A673 (cell line): ENCODE data around the gene BUD23. TPM values are rescaled to one million over a fixed set of nuclear protein-coding genes. Genes with fewer than 3 reads are reported as not detected.
"Not testable (repeated sequence)": the region's sequence is repeated elsewhere in the genome, so short reads cannot be mapped to it uniquely, and the experiment has no call there.

Experiments
- BruUV-seq: library from RNA; stranded (reverse); fragments of 400-500 nt; replicated peaks from 2 replicates; lab custom pipeline; 2021; lab: Mats Ljungman, UMichigan
- CTCF ChIA-PET: fragments of 300-600 bp; sonication (Branson Sonifier 250); formaldehyde crosslinking; loops from one replicate; lab custom pipeline; 2022; ENCODE audit warnings: antibody characterized with exemption; lab: Charles Lee
- POLR2A ChIA-PET: fragments of 300-600 bp; sonication (Branson Sonifier 250); formaldehyde crosslinking; loops from one replicate; lab custom pipeline; 2022; ENCODE audit warnings: antibody characterized with exemption; ENCODE audit not compliant: low non-redundant PET; lab: Charles Lee
- DNase-seq: peaks from one replicate; pipeline ENCODE4 v3.0.0-alpha.2; 2015; ENCODE audit warnings: low spot score
- H3K27ac ChIP-seq: fragments of 200-600 bp; sonication (generic); 2 replicates; pipeline ENCODE4 v1.5.1; 2016; ENCODE audit warnings: mixed run types, low read depth, mild to moderate bottlenecking, mixed read lengths, antibody characterized with exemption, low read length; ENCODE audit not compliant: poor library complexity, severe bottlenecking
- H3K27me3 ChIP-seq: fragments of 200-600 bp; sonication (generic); replicated peaks from 2 replicates; pipeline ENCODE4 v1.6.1; 2017; ENCODE audit warnings: mixed run types, low read depth, mild to moderate bottlenecking, mixed read lengths, antibody characterized with exemption, low read length; ENCODE audit not compliant: insufficient read depth, poor library complexity
- H3K36me3 ChIP-seq: fragments of 200-600 bp; sonication (generic); 2 replicates; pipeline ENCODE4 v1.6.1; 2016; ENCODE audit warnings: mixed run types, mild to moderate bottlenecking, mixed read lengths, antibody characterized with exemption, low read length; ENCODE audit not compliant: insufficient read depth, poor library complexity, severe bottlenecking
- H3K4me1 ChIP-seq: fragments of 200-600 bp; sonication (generic); 2 replicates; pipeline ENCODE4 v1.6.1; 2017; ENCODE audit warnings: mixed run types, mild to moderate bottlenecking, mixed read lengths, antibody characterized with exemption, low read length; ENCODE audit not compliant: insufficient read depth, poor library complexity, severe bottlenecking
- H3K4me3 ChIP-seq: fragments of 200-600 bp; sonication (generic); 2 replicates; pipeline ENCODE4 v1.5.1; 2016; ENCODE audit warnings: low read depth, mixed run types, mild to moderate bottlenecking, mixed read lengths, low read length; ENCODE audit not compliant: poor library complexity, severe bottlenecking
- H3K9me3 ChIP-seq: fragments of 200-600 bp; sonication (generic); 2 replicates; pipeline ENCODE4 v1.6.1; 2016; ENCODE audit warnings: mixed run types, low read depth, mild to moderate bottlenecking, mixed read lengths, antibody characterized with exemption, low read length; ENCODE audit not compliant: poor library complexity, severe bottlenecking
- CTCF ChIP-seq: fragments of 300-800, 200-600 bp; sonication (generic); conservative IDR thresholded peaks from 2 replicates; pipeline ENCODE4 v1.5.1; 2017; ENCODE audit warnings: low read depth, mild to moderate bottlenecking, antibody characterized with exemption, low read length, moderate library complexity, mixed read lengths
- EZH2 ChIP-seq: fragments of 200-600 bp; sonication (generic); IDR thresholded peaks from 2 replicates; pipeline ENCODE4 v1.6.1; 2017; ENCODE audit warnings: borderline replicate concordance, low read depth, mild to moderate bottlenecking, mixed read lengths, antibody characterized with exemption, low read length; ENCODE audit not compliant: poor library complexity, severe bottlenecking
- intact Hi-C: fragments of 100-400 bp; cut with micrococcal nuclease; formaldehyde crosslinking; loops from one replicate; pipeline ENCODE4 v1.10.0; 2022; ENCODE audit not compliant: unreplicated experiment
- total RNA-seq: library from RNA; stranded (reverse); gene quantifications from 2 replicates; pipeline ENCODE4 v1.2.3, GENCODE V29; 2021

BUD23 gene
- total RNA-seq, 1 experiment from 2014 or later: 133 TPM

- Histone ChIP-seq H3K9me3 (no peaks in the 10 kb centered on the region), H3K4me3 (no peak overlapping the region), H3K27me3 (no peaks in the 10 kb centered on the region), H3K36me3 (no peaks in the 10 kb centered on the region), H3K27ac (no peak overlapping the region), H3K4me1 (peaks cover 6% of the 10 kb centered on the region)
- no TSS peak for BruUV-seq
- TF ChIP-seq EZH2 (no peak), CTCF (no peak)
- intact Hi-C loops: no loop called here
- CTCF ChIA-PET: no interaction called here
- POLR2A ChIA-PET: no interaction called here
- no peak for DNase-seq
Observed at GRCh38 chr7:73671322-73671661, 12.1 kb upstream of the BUD23 start.

- ChIA-PET CTCF (no interaction called here), POLR2A (no interaction called here)
- H3K27me3 ChIP-seq: no peaks in the 10 kb centered on the region
- BruUV-seq: no TSS peak
- intact Hi-C loops: no loop called here
- no peak overlapping the region for H3K27ac ChIP-seq
- DNase-seq: no peak
- H3K4me3 ChIP-seq: no peak overlapping the region
- no peaks in the 10 kb centered on the region for H3K36me3 ChIP-seq
- H3K9me3 ChIP-seq: no peaks in the 10 kb centered on the region
- TF ChIP-seq EZH2 (no peak), CTCF (no peak)
- H3K4me1 ChIP-seq: peaks cover 6% of the 10 kb centered on the region
Observed at GRCh38 chr7:73671857-73672445, 11.4 kb upstream of the BUD23 start.

DNA sequence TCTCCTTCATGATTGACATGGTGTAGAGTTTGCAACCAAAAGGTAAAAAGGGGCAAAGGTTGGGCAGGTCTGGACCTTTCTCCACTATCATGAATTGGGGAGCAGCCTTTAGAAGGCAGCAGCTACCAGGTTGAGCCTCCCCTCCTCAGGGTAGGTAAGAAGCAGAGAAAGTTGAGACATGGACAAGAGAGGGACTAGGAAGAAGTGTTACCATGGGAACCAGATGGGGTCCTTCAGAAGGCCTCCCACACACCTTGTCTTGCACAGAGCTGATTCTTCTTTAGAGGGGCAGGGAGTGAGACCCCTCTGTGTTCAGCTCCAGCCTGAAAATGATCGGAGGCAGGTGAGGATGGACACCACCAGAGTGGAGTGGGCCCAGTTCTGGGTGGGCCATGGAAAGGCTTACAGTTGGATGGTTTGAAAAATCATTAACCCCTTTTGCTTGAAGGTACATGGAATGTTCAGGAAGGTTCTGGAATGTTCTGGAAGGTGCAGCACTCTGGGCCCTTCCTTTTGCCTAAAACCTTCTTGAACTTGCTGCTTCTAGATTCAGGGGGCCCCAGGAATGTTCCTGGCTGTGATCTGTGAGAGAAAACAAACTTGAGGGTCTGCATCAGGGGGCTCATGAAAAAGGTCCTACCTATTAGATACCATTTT is 8.8 kb upstream of the BUD23 start:
- Histone ChIP-seq H3K27ac (peak overlapping the region; percentile 37), H3K4me1 (no peaks in the 10 kb centered on the region), H3K27me3 (no peaks in the 10 kb centered on the region), H3K36me3 (peaks cover 6% of the 10 kb centered on the region), H3K4me3 (no peak overlapping the region), H3K9me3 (no peaks in the 10 kb centered on the region)
- intact Hi-C loops: no loop called here
- CTCF ChIA-PET: no interaction called here
- BruUV-seq: no TSS peak
- no peak for DNase-seq
- no peak for TF ChIP-seq CTCF
- TF ChIP-seq EZH2: no peak
- POLR2A ChIA-PET: no interaction called here

DNA sequence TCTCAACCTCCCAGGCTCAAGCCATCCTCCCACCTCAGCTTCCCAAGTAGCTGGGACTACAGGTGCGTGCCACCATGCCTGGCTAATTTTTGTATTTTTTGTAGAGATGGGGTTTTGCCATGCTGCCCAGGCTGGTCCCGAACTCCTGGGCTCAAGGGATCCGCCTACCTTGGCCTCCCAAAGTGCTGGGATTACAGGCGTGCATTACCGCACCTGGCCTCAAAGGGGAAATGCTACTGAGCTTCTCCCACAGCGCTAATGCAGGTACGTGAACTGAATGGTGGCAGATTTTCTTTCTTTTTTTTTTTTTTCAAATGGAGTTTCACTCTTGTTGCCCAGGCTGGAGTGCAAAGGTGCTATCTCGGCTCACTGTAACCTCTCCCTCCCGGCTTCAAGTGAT is 7.3 kb upstream of the BUD23 start:
- DNase-seq, POLR2A ChIA-PET, H3K27ac ChIP-seq, H3K9me3 ChIP-seq, CTCF ChIA-PET, BruUV-seq, H3K4me3 ChIP-seq, H3K27me3 ChIP-seq, H3K36me3 ChIP-seq, intact Hi-C loops: not testable (repeated sequence)
- peaks cover 10% of the 10 kb centered on the region for H3K4me1 ChIP-seq
